ENCODE data around the gene HDAC4. TPM values are rescaled to one million over a fixed set of nuclear protein-coding genes. Genes with fewer than 3 reads are reported as not detected.

The HDAC4 gene
- total and polyA plus RNA-seq, 2 of the 4 experiments (the other 2 are of a cell fraction) = 4.1 to 7.2 TPM

- peak overlapping the region; percentile 83 for H2BK120ac ChIP-seq (ENCODE audit: low read depth, low read length)
- peaks cover 24% of the 10 kb centered on the region for H3K9me1 ChIP-seq (ENCODE audit: insufficient read depth, low read length)
- DNase-seq = no peak
- in situ Hi-C loops (cut with MboI; ENCODE audit: low sequenced_read_pairs) = no loop called here
- peak overlapping the region; percentile 1; the same call in 1 of the 2 replicates for H3K18ac ChIP-seq (ENCODE audit: low read depth, low read length)
- no peak overlapping the region for H2AFZ ChIP-seq (replicated peaks; ENCODE audit: low read length, poor library complexity)
- H3K4me3 ChIP-seq (ENCODE audit: insufficient read depth, low read depth, low read length) = no peak overlapping the region
- intact Hi-C loops (cut with micrococcal nuclease) = loop anchor here (5.0 kb wide), 1 partner anchor 62 kb away; no protein-coding TSS in a partner anchor
- no peaks in the 10 kb centered on the region for H3K27me3 ChIP-seq (ENCODE audit: control insufficient read depth, insufficient read depth, low read length)
- H3K23ac ChIP-seq (ENCODE audit: low read depth, low read length) = peak overlapping the region; percentile 93; the same call in 1 of the 2 replicates
- no peak overlapping the region for H3K56ac ChIP-seq (ENCODE audit: extremely low read depth, insufficient read depth, low read length)
- H3K9me3 ChIP-seq (ENCODE audit: control insufficient read depth, insufficient read depth, low read length) = no peaks in the 10 kb centered on the region
- ATAC-seq (ENCODE audit: low read depth) = no peak
- H3K27ac ChIP-seq (ENCODE audit: insufficient read depth, low read length) = peak overlapping the region; percentile 65; the same call in 1 of the 2 replicates
- H3K9ac ChIP-seq (ENCODE audit: low read depth, low read length) = peak overlapping the region; percentile 54
- peak overlapping the region; percentile 2; the same call in 1 of the 2 replicates for H3K4me2 ChIP-seq (ENCODE audit: low read depth, low read length)
- peak overlapping the region; percentile 18 for H2AK9ac ChIP-seq (replicated peaks; ENCODE audit: low read depth, low read length, poor library complexity)
- no peaks in the 10 kb centered on the region for H3K36me3 ChIP-seq (ENCODE audit: control insufficient read depth, insufficient read depth, low read length)
- H2BK20ac ChIP-seq (ENCODE audit: low read depth, low read length) = peak overlapping the region; percentile 20
- H2BK5ac ChIP-seq (ENCODE audit: low read depth, low read length, poor library complexity, severe bottlenecking) = peak overlapping the region; percentile 74
- peak overlapping the region in 1 of 2 experiments; percentile 53; a peak in 1 of 4 replicates for H4K8ac ChIP-seq (ENCODE audit: low read depth in 2 of 2, low read length in 2 of 2)
- H3K4ac ChIP-seq (ENCODE audit: low read depth, low read length) = peak overlapping the region; percentile 68
- ChIA-PET POLR2A (ENCODE audit: unreplicated experiment) (no interaction called here), CTCF (no interaction called here)
- peak overlapping the region; percentile 1; the same call in 1 of the 2 replicates for H2AK5ac ChIP-seq (ENCODE audit: low read depth, low read length)
- no TSS peak for BruUV-seq (replicated peaks)
- H2BK15ac ChIP-seq (ENCODE audit: low read depth, low read length) = 0 out of 3 replicates have a peak overlapping the region, but pooled peaks have one; percentile 34
- peaks cover 54 to 81% of the 10 kb centered on the region in 2 experiments for H3K79me1 ChIP-seq (ENCODE audit: low read depth in 1 of 2, low read length in 2 of 2)
- WGBS, 2 experiments (ENCODE audit: extremely low coverage in 2 of 2, insufficient read length in 1 of 2) = 73% methylated on average over 3 of the region's 6 CpGs; no CpG with 5 or more reads in 1 of the 2 experiments
- dilution Hi-C loops (cut with HindIII; ENCODE audit: low sequenced_read_pairs, unreplicated experiment) = no loop called here
- H3K14ac ChIP-seq (replicated peaks; ENCODE audit: low read depth, low read length) = peak overlapping the region; percentile 78
- H3K4me1 ChIP-seq (ENCODE audit: control insufficient read depth, insufficient read depth, low read length) = peaks cover 53% of the 10 kb centered on the region
- peaks cover 2% of the 10 kb centered on the region; the same call in 1 of the 2 replicates for H4K20me1 ChIP-seq (ENCODE audit: insufficient read depth, low read length)
- no peak overlapping the region for H4K5ac ChIP-seq (ENCODE audit: low read depth, low read length)
- peak overlapping the region; percentile 77 for H4K91ac ChIP-seq (ENCODE audit: insufficient read depth, low read depth, low read length)
- TF ChIP-seq MXI1 (IDR thresholded peaks at IDR 0.05; ENCODE audit: borderline replicate concordance, low read depth, low read length) (no peak), ELK1 (IDR thresholded peaks at IDR 0.05; ENCODE audit: borderline replicate concordance, low read depth, low read length) (no peak), MAFK (IDR thresholded peaks at IDR 0.05; ENCODE audit: low read depth, low read length) (no peak), POLR2A (IDR thresholded peaks at IDR 0.05; ENCODE audit: low read depth, low read length) (no peak), BHLHE40 (IDR thresholded peaks at IDR 0.05; ENCODE audit: low read depth, low read length) (no peak), FOS (IDR thresholded peaks at IDR 0.05; ENCODE audit: low read depth, low read length) (no peak)
Observed at GRCh38 chr2:239289545-239289944, 111.3 kb downstream of the HDAC4 start.

All from IMR-90 (cell line).